Endothelial cell of umbilical vein (primary cell): Measurements from ENCODE around the gene CYB5R2. TPM values are rescaled to one million over a fixed set of nuclear protein-coding genes. Genes with fewer than 3 reads are reported as not detected.

Source experiments
- BruUV-seq: library from RNA; stranded (reverse); fragments of 400-500 nt; replicated peaks from 2 replicates; lab custom pipeline; 2021; lab: Mats Ljungman, UMichigan
- CTCF ChIA-PET: fragments of 300-600, 350-600 bp; sonication (Branson Sonifier 250); formaldehyde crosslinking; loops from one replicate; lab custom pipeline; 2021; ENCODE audit warnings: antibody characterized with exemption, inconsistent platforms; lab: Charles Lee
- POLR2A ChIA-PET: fragments of 300-600, 350-600 bp; sonication (Branson Sonifier 250); formaldehyde crosslinking; loops from one replicate; lab custom pipeline; 2021; ENCODE audit warnings: antibody characterized with exemption, inconsistent platforms; lab: Charles Lee
- DNase-seq: peaks from one replicate; pipeline ENCODE4 v3.0.0-alpha.2; 2011; ENCODE audit warnings: low read depth, low spot score
- FAIRE-seq: peaks from 2 replicates; lab custom pipeline; 2011; peaks lifted over from hg19 to GRCh38; lab: Jason Lieb, UNC
- H2AFZ ChIP-seq: 2 replicates; pipeline ENCODE4 v1.6.0; 2012; ENCODE audit warnings: low read depth, low read length, control low read depth, inconsistent platforms
- H3K27ac ChIP-seq: 2 replicates; pipeline ENCODE4 v1.5.1; 2011; ENCODE audit warnings: low read depth, mild to moderate bottlenecking, control low read depth, low read length, moderate library complexity; ENCODE audit not compliant: insufficient read depth
- H3K27me3 ChIP-seq, 2 experiments: 2 replicates each; pipeline versions ENCODE4 v1.6.0 to v1.6.1; 2011; ENCODE audit warnings: low read length in 2 of 2, mixed read lengths in 1 of 2; ENCODE audit not compliant: control insufficient read depth in 2 of 2, insufficient read depth in 2 of 2
- H3K36me3 ChIP-seq, 2 experiments: 2 replicates in 1 of 2; 3 replicates in 1 of 2; pipeline ENCODE4 v1.5.1; 2011; ENCODE audit warnings: low read length in 2 of 2, mild to moderate bottlenecking in 1 of 2, moderate library complexity in 1 of 2; ENCODE audit not compliant: control insufficient read depth in 2 of 2, insufficient read depth in 2 of 2; ENCODE audit errors: extremely low read depth in 1 of 2
- H3K4me1 ChIP-seq: 3 replicates; pipeline ENCODE4 v1.5.1; 2011; ENCODE audit warnings: mild to moderate bottlenecking, low read length; ENCODE audit not compliant: control insufficient read depth, insufficient read depth; ENCODE audit errors: extremely low read depth
- H3K4me2 ChIP-seq: 2 replicates; pipeline ENCODE4 v1.6.1; 2011; ENCODE audit warnings: low read length, control low read depth, mixed read lengths; ENCODE audit not compliant: insufficient read depth
- H3K4me3 ChIP-seq, 3 experiments: fragments of 200-600 bp in 1 of 3; sonication (generic), shearing (Covaris generic) in 1 of 3; replicated peaks in 1 of 3; 2 replicates each; pipeline ENCODE4 v1.5.1; 2011 to 2016; ENCODE audit warnings: control low read depth in 3 of 3, low read length in 3 of 3, mild to moderate bottlenecking in 2 of 3, inconsistent platforms in 1 of 3, low read depth in 1 of 3, moderate library complexity in 1 of 3; ENCODE audit not compliant: insufficient read depth in 1 of 3
- H3K79me2 ChIP-seq: 2 replicates; pipeline ENCODE4 v1.6.0; 2012; ENCODE audit warnings: low read length, inconsistent platforms; ENCODE audit not compliant: control insufficient read depth, insufficient read depth
- H3K9ac ChIP-seq: replicated peaks from 2 replicates; pipeline ENCODE3; 2011; ENCODE audit warnings: low read length, control low read depth; ENCODE audit not compliant: insufficient read depth; ENCODE audit errors: extremely low read depth
- H3K9me1 ChIP-seq: replicated peaks from 3 replicates; pipeline ENCODE4 v1.6.0; 2011; ENCODE audit warnings: mild to moderate bottlenecking, low read length; ENCODE audit not compliant: control insufficient read depth, insufficient read depth; ENCODE audit errors: extremely low read depth
- H3K9me3 ChIP-seq: replicated peaks from 2 replicates; pipeline ENCODE4 v1.5.1; 2012; ENCODE audit warnings: low read length, inconsistent platforms; ENCODE audit not compliant: control insufficient read depth, insufficient read depth
- H4K20me1 ChIP-seq: replicated peaks from 2 replicates; pipeline ENCODE3; 2011; ENCODE audit warnings: mild to moderate bottlenecking, low read length; ENCODE audit not compliant: control insufficient read depth, insufficient read depth; ENCODE audit errors: extremely low read depth
- CTCF ChIP-seq, 2 donors: IDR thresholded peaks; 1 replicate in 1 of 2; 2 replicates in 1 of 2; pipeline ENCODE4 v1.5.1; 2011; ENCODE audit warnings: low read length in 2 of 2, mild to moderate bottlenecking in 2 of 2, moderate library complexity in 2 of 2, control low read depth in 1 of 2, inconsistent platforms in 1 of 2, low read depth in 1 of 2; ENCODE audit not compliant: insufficient read depth in 1 of 2; ENCODE audit errors: extremely low read depth in 1 of 2
- EZH2 ChIP-seq: IDR thresholded peaks from 2 replicates; pipeline ENCODE4 v1.6.1; 2012; ENCODE audit warnings: borderline replicate concordance, low read depth, mild to moderate bottlenecking, moderate library complexity, low read length, inconsistent platforms; ENCODE audit not compliant: severe bottlenecking
- FOS ChIP-seq: IDR thresholded peaks from 2 replicates; pipeline ENCODE4 v1.6.1; 2011; ENCODE audit warnings: mild to moderate bottlenecking, low read length, moderate library complexity, borderline replicate concordance; ENCODE audit not compliant: insufficient read depth
- GATA2 ChIP-seq: IDR thresholded peaks from 2 replicates; pipeline ENCODE4 v1.7.0; 2011; ENCODE audit warnings: low read depth, mild to moderate bottlenecking, moderate library complexity, mixed read lengths, low read length; ENCODE audit not compliant: insufficient read length, insufficient read depth
- JUN ChIP-seq: IDR thresholded peaks from 2 replicates; pipeline ENCODE4 v1.6.1; 2011; ENCODE audit warnings: borderline replicate concordance, low read depth; ENCODE audit not compliant: insufficient read length, insufficient read depth
- MAX ChIP-seq: IDR thresholded peaks from 2 replicates; pipeline ENCODE4 v1.6.1; 2011; ENCODE audit not compliant: insufficient read depth, insufficient read length
- MYC ChIP-seq: IDR thresholded peaks from one replicate; pipeline ENCODE4 v1.6.1; 2011; ENCODE audit warnings: mild to moderate bottlenecking, low read depth, low read length
- POLR2A ChIP-seq: IDR thresholded peaks from 2 replicates; pipeline ENCODE4 v1.6.1; 2012; ENCODE audit warnings: low read depth, mild to moderate bottlenecking, control low read depth, low read length
- POLR2AphosphoS5 ChIP-seq: IDR thresholded peaks from 2 replicates; pipeline ENCODE4 v1.6.1; 2012; ENCODE audit warnings: low read depth, mild to moderate bottlenecking, control low read depth, low read length, moderate library complexity; ENCODE audit not compliant: insufficient read depth
- dilution Hi-C: fragments of 300-500 bp; cut with MboI; formaldehyde crosslinking; loops from one replicate; pipeline ENCODE4 v1.15.0; 2019; ENCODE audit warnings: low sequenced_read_pairs; ENCODE audit not compliant: extremely low pct_ligation_motif_present
- intact Hi-C: fragments of 100-400 bp; cut with micrococcal nuclease; formaldehyde crosslinking; loops from one replicate; pipeline ENCODE4 v1.10.0; 2022
- polyA plus RNA-seq, 4 experiments: library from polyadenylated mRNA; depleted of rRNA in 3 of 4; stranded (reverse) in 3 of 4; unstranded in 1 of 4; fragments of >200 nt; gene quantifications; 2 replicates each; pipeline versions ENCODE4 v1.2.1 to v1.2.3, GENCODE V29; 2011 to 2012; ENCODE audit warnings: missing spikeins in 1 of 4
- total RNA-seq: library from RNA; stranded (reverse); gene quantifications from 2 replicates; pipeline ENCODE4 v1.2.3, GENCODE V29; 2021

The CYB5R2 gene
- total and polyA plus RNA-seq, 2 donors (not counting 3 experiments of a cell fraction or from before 2014, with no cell fraction given) = 4.8 to 5.0 TPM

GRCh38 chr11:7691759-7692350 lies 18.6 kb upstream of the CYB5R2 start:
- no peak for DNase-seq
- FAIRE-seq = no peak
- no peaks in the 10 kb centered on the region for H3K4me1 ChIP-seq
- H3K27ac ChIP-seq = no peak overlapping the region
- H3K79me2 ChIP-seq = no peaks in the 10 kb centered on the region
- TF ChIP-seq MYC = no peak
- no peak for TF ChIP-seq MAX
- no peak for TF ChIP-seq GATA2
- no peak for TF ChIP-seq POLR2A
- TF ChIP-seq CTCF (IDR thresholded peaks at IDR 0.05; ENCODE audit: extremely low read depth in 1 of 2, insufficient read depth in 1 of 2, low read depth in 1 of 2, low read length in 2 of 2) = no peak
- no peak for TF ChIP-seq EZH2
- TF ChIP-seq POLR2AphosphoS5 = no peak
- no peak for TF ChIP-seq JUN
- no peak for TF ChIP-seq FOS
- H3K4me2 ChIP-seq = no peak overlapping the region
- ChIA-PET POLR2A (no interaction called here), CTCF (interaction anchor here (0.8 to 3.6 kb wide), 11 partner anchors 34 to 935 kb away, joined by 3 to 22 read pairs (median 3); partner anchors contain the start of gene EIF3F)
- H3K27me3 ChIP-seq = peaks cover 41 to 44% of the 10 kb centered on the region in 2 experiments
- no TSS peak for BruUV-seq
- H3K9ac ChIP-seq = no peak overlapping the region
- H4K20me1 ChIP-seq = no peaks in the 10 kb centered on the region
- H3K4me3 ChIP-seq = no peak overlapping the region
- intact Hi-C loops = loop anchor here (1.0 to 10.0 kb wide), 3 partner anchors 247 to 403 kb away; no protein-coding TSS in a partner anchor
- H3K9me1 ChIP-seq = no peaks in the 10 kb centered on the region
- no peaks in the 10 kb centered on the region for H3K9me3 ChIP-seq
- H2AFZ ChIP-seq = no peak overlapping the region
- H3K36me3 ChIP-seq = no peaks in the 10 kb centered on the region
- dilution Hi-C loops = no loop called here
